Testis (tissue), 2 donors: ENCODE data around the gene PCSK2.

Source experiments
- POLR2A ChIP-seq: fragments of 450-650 bp; IDR thresholded peaks from one replicate; pipeline ENCODE4 v1.6.1; 2017; ENCODE audit warnings: antibody characterized with exemption, mild to moderate bottlenecking, moderate library complexity
- TF ChIP-seq, protein P1 (sequence below), 3 experiments: fragments of 450-650 bp in 2 of 3; fragments of 200-600 bp in 1 of 3; sonication (generic) in 1 of 3; IDR thresholded peaks; one replicate each; pipeline ENCODE4 v1.5.1; 2016 to 2019; ENCODE audit warnings: antibody characterized with exemption in 3 of 3, mild to moderate bottlenecking in 2 of 3, moderate library complexity in 1 of 3

- TF ChIP-seq, protein P1, sequence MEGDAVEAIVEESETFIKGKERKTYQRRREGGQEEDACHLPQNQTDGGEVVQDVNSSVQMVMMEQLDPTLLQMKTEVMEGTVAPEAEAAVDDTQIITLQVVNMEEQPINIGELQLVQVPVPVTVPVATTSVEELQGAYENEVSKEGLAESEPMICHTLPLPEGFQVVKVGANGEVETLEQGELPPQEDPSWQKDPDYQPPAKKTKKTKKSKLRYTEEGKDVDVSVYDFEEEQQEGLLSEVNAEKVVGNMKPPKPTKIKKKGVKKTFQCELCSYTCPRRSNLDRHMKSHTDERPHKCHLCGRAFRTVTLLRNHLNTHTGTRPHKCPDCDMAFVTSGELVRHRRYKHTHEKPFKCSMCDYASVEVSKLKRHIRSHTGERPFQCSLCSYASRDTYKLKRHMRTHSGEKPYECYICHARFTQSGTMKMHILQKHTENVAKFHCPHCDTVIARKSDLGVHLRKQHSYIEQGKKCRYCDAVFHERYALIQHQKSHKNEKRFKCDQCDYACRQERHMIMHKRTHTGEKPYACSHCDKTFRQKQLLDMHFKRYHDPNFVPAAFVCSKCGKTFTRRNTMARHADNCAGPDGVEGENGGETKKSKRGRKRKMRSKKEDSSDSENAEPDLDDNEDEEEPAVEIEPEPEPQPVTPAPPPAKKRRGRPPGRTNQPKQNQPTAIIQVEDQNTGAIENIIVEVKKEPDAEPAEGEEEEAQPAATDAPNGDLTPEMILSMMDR (IDR thresholded peaks at IDR 0.05): no peak
- TF ChIP-seq POLR2A: no peak
Measured at GRCh38 chr20:17262786-17263185, 35.9 kb downstream of the PCSK2 start.
